ENCODE data around the gene RAX2. TPM values are rescaled to one million over a fixed set of nuclear protein-coding genes. Genes with fewer than 3 reads are reported as not detected.

Gene RAX2
- total and polyA plus RNA-seq, 2 of the 13 experiments (the other 11 are each of a cell fraction or from before 2014, with no cell fraction given), result not detected

DNA sequence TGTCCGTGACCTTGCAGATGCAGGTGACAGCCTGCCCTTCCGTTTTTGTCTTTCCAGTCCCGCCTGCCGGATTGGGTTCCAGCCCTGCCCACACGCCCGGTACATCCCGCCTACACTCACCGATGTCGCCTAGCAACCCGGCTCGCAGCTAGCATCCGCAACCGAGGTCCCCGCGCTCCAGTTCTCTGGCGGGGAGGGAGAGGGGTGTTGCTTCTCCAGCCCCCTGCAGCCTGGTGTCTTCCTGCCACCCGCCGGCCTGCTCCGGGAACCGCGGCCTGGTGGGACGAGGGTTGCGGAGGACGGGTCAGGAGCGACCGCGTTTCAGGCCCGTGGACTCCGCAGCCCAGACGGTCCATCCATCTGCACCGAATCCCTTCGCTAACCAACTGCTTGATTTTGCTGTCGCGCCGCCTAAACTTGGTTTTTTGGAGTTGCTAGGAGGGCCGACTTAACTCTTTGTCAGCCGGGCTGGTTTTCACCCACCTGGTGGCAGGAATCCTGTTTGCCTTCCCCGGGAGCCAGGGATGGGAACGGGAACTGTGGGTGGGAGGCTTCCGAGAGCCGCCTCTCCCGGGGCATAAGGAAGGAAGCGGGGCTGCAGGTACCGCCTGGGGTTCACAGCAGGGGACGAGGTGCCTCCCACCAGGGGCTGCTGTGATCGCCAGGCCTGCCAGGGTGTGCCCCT, 29.5 kb upstream of the RAX2 start:
- H4K20me1 ChIP-seq (ENCODE audit: insufficient read depth, low read length), result no peaks in the 10 kb centered on the region
- no peak overlapping the region for H3K4me3 ChIP-seq (replicated peaks in 1 of 3; ENCODE audit: insufficient read depth in 1 of 3, low read depth in 2 of 3, low read length in 3 of 3)
- no peak for TF ChIP-seq GPN1 (CRISPR knock-in tag; IDR thresholded peaks at IDR 0.05; ENCODE audit: borderline replicate concordance)
- no peak for TF ChIP-seq ZNF792 (CRISPR knock-in tag; IDR thresholded peaks at IDR 0.05)
- TF ChIP-seq ZNF879 (CRISPR knock-in tag; IDR thresholded peaks at IDR 0.05), result no peak
- TF ChIP-seq TBX2 (CRISPR knock-in tag; IDR thresholded peaks at IDR 0.05; ENCODE audit: borderline replicate concordance), result no peak
- CTCF ChIA-PET (ENCODE audit: low intra/inter-chr PET ratio, low total read pairs), result no interaction called here
- no peaks in the 10 kb centered on the region for H3K9me3 ChIP-seq (ENCODE audit: low read length)
- peaks cover 4 to 36% of the 10 kb centered on the region in 2 experiments for H3K27me3 ChIP-seq (ENCODE audit: control insufficient read depth in 1 of 2, insufficient read depth in 2 of 2, low read length in 2 of 2)
- H3K4me1 ChIP-seq (ENCODE audit: insufficient read depth, low read length), result no peaks in the 10 kb centered on the region
- no peak; the same call in 2 of the 3 replicates for ATAC-seq
- POLR2A ChIA-PET, result no interaction called here
- no peak overlapping the region for H3K9ac ChIP-seq (ENCODE audit: insufficient read depth, low read depth, low read length)
- H3K36me3 ChIP-seq (replicated peaks in 1 of 2; ENCODE audit: control insufficient read depth in 1 of 2, insufficient read depth in 2 of 2, low read length in 2 of 2), result no peaks in the 10 kb centered on the region
- in situ Hi-C loops (cut with HindIII; ENCODE audit: extremely low pct_ligation_motif_present, low pct_unique_long_range_greater_than_20kb), result no loop called here
- 11% methylated on average over 11 of the region's 46 CpGs for WGBS (ENCODE audit: low lambda C conversion rate)
- intact Hi-C loops (cut with micrococcal nuclease; ENCODE audit: unreplicated experiment), result no loop called here
- H3K27ac ChIP-seq (ENCODE audit: extremely low read length, insufficient read depth, low read length), result no peak overlapping the region
- H3K79me2 ChIP-seq (ENCODE audit: insufficient read depth, low read length), result no peaks in the 10 kb centered on the region
- no peak for FAIRE-seq
- H2AFZ ChIP-seq (ENCODE audit: low read length), result no peak overlapping the region
- H3K4me2 ChIP-seq (ENCODE audit: low read depth, low read length), result no peak overlapping the region
- no TSS peak for BruUV-seq (replicated peaks)
- DNase-seq (ENCODE audit: low spot score), result no peak

DNA sequence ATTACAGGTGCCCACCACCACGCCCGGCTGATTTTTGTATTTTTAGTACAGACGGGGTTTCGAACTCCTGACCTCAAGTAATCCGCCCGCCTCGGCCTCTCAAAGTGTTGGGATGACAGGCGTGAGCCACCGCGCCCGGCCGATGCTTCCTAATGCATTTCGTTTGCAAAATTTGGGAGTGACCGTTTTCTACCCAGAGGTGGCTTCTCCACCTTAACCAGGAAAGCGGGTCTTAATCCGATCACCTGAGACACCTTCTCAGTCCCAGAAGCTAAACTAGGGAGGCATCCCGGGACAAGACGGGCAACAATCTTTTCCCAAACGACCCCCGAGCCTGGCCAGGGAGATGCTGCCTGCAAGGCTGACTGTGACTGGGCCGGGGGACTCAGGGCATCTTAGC, 29.0 kb upstream of the RAX2 start:
- Histone ChIP-seq H3K4me2 (ENCODE audit: low read depth, low read length) (no peak overlapping the region), H3K79me2 (ENCODE audit: insufficient read depth, low read length) (no peaks in the 10 kb centered on the region), H3K4me1 (ENCODE audit: insufficient read depth, low read length) (no peaks in the 10 kb centered on the region), H3K27me3 (ENCODE audit: control insufficient read depth in 1 of 2, insufficient read depth in 2 of 2, low read length in 2 of 2) (peaks cover 4 to 36% of the 10 kb centered on the region in 2 experiments), H3K9me3 (ENCODE audit: low read length) (no peaks in the 10 kb centered on the region), H3K27ac (ENCODE audit: extremely low read length, insufficient read depth, low read length) (no peak overlapping the region), H2AFZ (ENCODE audit: low read length) (no peak overlapping the region), H4K20me1 (ENCODE audit: insufficient read depth, low read length) (no peaks in the 10 kb centered on the region), H3K4me3 (replicated peaks in 1 of 3; ENCODE audit: insufficient read depth in 1 of 3, low read depth in 2 of 3, low read length in 3 of 3) (no peak overlapping the region), H3K36me3 (replicated peaks in 1 of 2; ENCODE audit: control insufficient read depth in 1 of 2, insufficient read depth in 2 of 2, low read length in 2 of 2) (no peaks in the 10 kb centered on the region), H3K9ac (ENCODE audit: insufficient read depth, low read depth, low read length) (no peak overlapping the region)
- DNase-seq (ENCODE audit: low spot score) (no peak), FAIRE-seq (no peak), ATAC-seq (no peak)
- CTCF ChIA-PET (ENCODE audit: low intra/inter-chr PET ratio, low total read pairs), result no interaction called here
- intact Hi-C loops (cut with micrococcal nuclease; ENCODE audit: unreplicated experiment) (no loop called here), in situ Hi-C loops (cut with HindIII; ENCODE audit: extremely low pct_ligation_motif_present, low pct_unique_long_range_greater_than_20kb) (no loop called here)
- no TSS peak for BruUV-seq (replicated peaks)
- WGBS (ENCODE audit: low lambda C conversion rate), result 64% methylated on average over 17 of the region's 21 CpGs
- POLR2A ChIA-PET, result no interaction called here
- TF ChIP-seq SP5 (CRISPR knock-in tag; IDR thresholded peaks at IDR 0.05; ENCODE audit: borderline replicate concordance, low read depth) (no peak), PCBP2 (optimal IDR thresholded peaks at IDR 0.05; ENCODE audit: low read depth, low read length, poor library complexity, severe bottlenecking) (no peak), NFKB2 (CRISPR knock-in tag; IDR thresholded peaks at IDR 0.05; ENCODE audit: borderline replicate concordance) (no peak), KLF15 (CRISPR knock-in tag; IDR thresholded peaks at IDR 0.05; ENCODE audit: borderline replicate concordance) (no peak), ZNF747 (CRISPR knock-in tag; IDR thresholded peaks at IDR 0.05; ENCODE audit: borderline replicate concordance) (no peak), MLLT10 (CRISPR knock-in tag; IDR thresholded peaks at IDR 0.05) (no peak), ZNF678 (CRISPR knock-in tag; IDR thresholded peaks at IDR 0.05) (no peak), ZBTB38 (CRISPR knock-in tag; IDR thresholded peaks at IDR 0.05) (no peak)
- TF ChIP-seq, protein P1, sequence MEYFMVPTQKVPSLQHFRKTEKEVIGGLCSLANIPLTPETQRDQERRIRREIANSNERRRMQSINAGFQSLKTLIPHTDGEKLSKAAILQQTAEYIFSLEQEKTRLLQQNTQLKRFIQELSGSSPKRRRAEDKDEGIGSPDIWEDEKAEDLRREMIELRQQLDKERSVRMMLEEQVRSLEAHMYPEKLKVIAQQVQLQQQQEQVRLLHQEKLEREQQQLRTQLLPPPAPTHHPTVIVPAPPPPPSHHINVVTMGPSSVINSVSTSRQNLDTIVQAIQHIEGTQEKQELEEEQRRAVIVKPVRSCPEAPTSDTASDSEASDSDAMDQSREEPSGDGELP (IDR thresholded peaks at IDR 0.05; ENCODE audit: borderline replicate concordance, low read depth), result no peak
- TF ChIP-seq, protein P2, sequence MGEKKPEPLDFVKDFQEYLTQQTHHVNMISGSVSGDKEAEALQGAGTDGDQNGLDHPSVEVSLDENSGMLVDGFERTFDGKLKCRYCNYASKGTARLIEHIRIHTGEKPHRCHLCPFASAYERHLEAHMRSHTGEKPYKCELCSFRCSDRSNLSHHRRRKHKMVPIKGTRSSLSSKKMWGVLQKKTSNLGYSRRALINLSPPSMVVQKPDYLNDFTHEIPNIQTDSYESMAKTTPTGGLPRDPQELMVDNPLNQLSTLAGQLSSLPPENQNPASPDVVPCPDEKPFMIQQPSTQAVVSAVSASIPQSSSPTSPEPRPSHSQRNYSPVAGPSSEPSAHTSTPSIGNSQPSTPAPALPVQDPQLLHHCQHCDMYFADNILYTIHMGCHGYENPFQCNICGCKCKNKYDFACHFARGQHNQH (CRISPR knock-in tag; IDR thresholded peaks at IDR 0.05), result no peak
- TF ChIP-seq, protein P3, sequence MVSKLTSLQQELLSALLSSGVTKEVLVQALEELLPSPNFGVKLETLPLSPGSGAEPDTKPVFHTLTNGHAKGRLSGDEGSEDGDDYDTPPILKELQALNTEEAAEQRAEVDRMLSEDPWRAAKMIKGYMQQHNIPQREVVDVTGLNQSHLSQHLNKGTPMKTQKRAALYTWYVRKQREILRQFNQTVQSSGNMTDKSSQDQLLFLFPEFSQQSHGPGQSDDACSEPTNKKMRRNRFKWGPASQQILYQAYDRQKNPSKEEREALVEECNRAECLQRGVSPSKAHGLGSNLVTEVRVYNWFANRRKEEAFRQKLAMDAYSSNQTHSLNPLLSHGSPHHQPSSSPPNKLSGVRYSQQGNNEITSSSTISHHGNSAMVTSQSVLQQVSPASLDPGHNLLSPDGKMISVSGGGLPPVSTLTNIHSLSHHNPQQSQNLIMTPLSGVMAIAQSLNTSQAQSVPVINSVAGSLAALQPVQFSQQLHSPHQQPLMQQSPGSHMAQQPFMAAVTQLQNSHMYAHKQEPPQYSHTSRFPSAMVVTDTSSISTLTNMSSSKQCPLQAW (CRISPR knock-in tag; IDR thresholded peaks at IDR 0.05), result no peak
